ENCODE measurements around the gene ASB7. TPM values are rescaled to one million over a fixed set of nuclear protein-coding genes. Genes with fewer than 3 reads are reported as not detected.

The ASB7 gene
- total RNA-seq, 1 donor from 2014 or later = 13.1 TPM

GRCh38 chr15:100690032-100690794 is 87.8 kb downstream of the ASB7 start:
- TF ChIP-seq CTCF (IDR thresholded peaks at IDR 0.05) = no peak
- H3K9me3 Mint-ChIP-seq (ENCODE audit: unreplicated experiment) = no peaks in the 10 kb centered on the region
- DNase-seq (ENCODE audit: extremely low spot score, unreplicated experiment) = no peak
- H3K27me3 Mint-ChIP-seq (ENCODE audit: unreplicated experiment) = no peaks in the 10 kb centered on the region
- H3K27ac Mint-ChIP-seq (ENCODE audit: unreplicated experiment) = no peak overlapping the region
- peaks cover 19% of the 10 kb centered on the region for H3K4me1 Mint-ChIP-seq (ENCODE audit: unreplicated experiment)
- no peak overlapping the region for H3K4me3 Mint-ChIP-seq (ENCODE audit: unreplicated experiment)
- no peaks in the 10 kb centered on the region for H3K36me3 Mint-ChIP-seq (ENCODE audit: unreplicated experiment)

GRCh38 chr15:100690795-100691158 is 88.4 kb downstream of the ASB7 start:
- Mint-ChIP-seq H3K27ac (ENCODE audit: unreplicated experiment) (no peak overlapping the region), H3K4me3 (ENCODE audit: unreplicated experiment) (no peak overlapping the region), H3K4me1 (ENCODE audit: unreplicated experiment) (peaks cover 19% of the 10 kb centered on the region), H3K36me3 (ENCODE audit: unreplicated experiment) (no peaks in the 10 kb centered on the region), H3K9me3 (ENCODE audit: unreplicated experiment) (no peaks in the 10 kb centered on the region), H3K27me3 (ENCODE audit: unreplicated experiment) (no peaks in the 10 kb centered on the region)
- no peak for DNase-seq (ENCODE audit: extremely low spot score, unreplicated experiment)
- no peak for TF ChIP-seq CTCF (IDR thresholded peaks at IDR 0.05)

- no peak overlapping the region for H3K27ac Mint-ChIP-seq (ENCODE audit: unreplicated experiment)
- H3K27me3 Mint-ChIP-seq (ENCODE audit: unreplicated experiment) = no peaks in the 10 kb centered on the region
- H3K36me3 Mint-ChIP-seq (ENCODE audit: unreplicated experiment) = no peaks in the 10 kb centered on the region
- DNase-seq (ENCODE audit: extremely low spot score, unreplicated experiment) = no peak
- TF ChIP-seq CTCF (IDR thresholded peaks at IDR 0.05) = no peak
- H3K4me1 Mint-ChIP-seq (ENCODE audit: unreplicated experiment) = peaks cover 16% of the 10 kb centered on the region
- H3K9me3 Mint-ChIP-seq (ENCODE audit: unreplicated experiment) = peaks cover 3% of the 10 kb centered on the region
- no peak overlapping the region for H3K4me3 Mint-ChIP-seq (ENCODE audit: unreplicated experiment)
Observed at GRCh38 chr15:100691321-100691720, 88.9 kb downstream of the ASB7 start.

GRCh38 chr15:100692246-100692645 is 89.9 kb downstream of the ASB7 start:
- no peak for TF ChIP-seq CTCF (IDR thresholded peaks at IDR 0.05)
- peaks cover 8% of the 10 kb centered on the region for H3K4me1 Mint-ChIP-seq (ENCODE audit: unreplicated experiment)
- H3K36me3 Mint-ChIP-seq (ENCODE audit: unreplicated experiment) = no peaks in the 10 kb centered on the region
- DNase-seq (ENCODE audit: extremely low spot score, unreplicated experiment) = no peak
- H3K9me3 Mint-ChIP-seq (ENCODE audit: unreplicated experiment) = peaks cover 8% of the 10 kb centered on the region
- H3K4me3 Mint-ChIP-seq (ENCODE audit: unreplicated experiment) = no peak overlapping the region
- H3K27ac Mint-ChIP-seq (ENCODE audit: unreplicated experiment) = no peak overlapping the region
- peaks cover 7% of the 10 kb centered on the region for H3K27me3 Mint-ChIP-seq (ENCODE audit: unreplicated experiment)

GRCh38 chr15:100692671-100693070 is 90.3 kb downstream of the ASB7 start:
- Mint-ChIP-seq H3K4me3 (ENCODE audit: unreplicated experiment) (no peak overlapping the region), H3K36me3 (ENCODE audit: unreplicated experiment) (no peaks in the 10 kb centered on the region), H3K9me3 (ENCODE audit: unreplicated experiment) (peaks cover 8% of the 10 kb centered on the region), H3K27me3 (ENCODE audit: unreplicated experiment) (peaks cover 7% of the 10 kb centered on the region), H3K4me1 (ENCODE audit: unreplicated experiment) (peaks cover 3% of the 10 kb centered on the region), H3K27ac (ENCODE audit: unreplicated experiment) (no peak overlapping the region)
- DNase-seq (ENCODE audit: extremely low spot score, unreplicated experiment) = no peak
- TF ChIP-seq CTCF (IDR thresholded peaks at IDR 0.05) = no peak

All from osteocyte (in vitro differentiated cells).